ENCODE data around the gene RPN1.
A peak's percentile ranks its signal among the peaks of the same experiment; 100 is the strongest.
"Not testable (repeated sequence)": the region's sequence is repeated elsewhere in the genome, so short reads cannot be mapped to it uniquely, and the experiment has no call there.

Gene RPN1
- 107 reads per million, percentile 84 among the genes with 10 or more reads in this experiment for total RNA-seq

DNA sequence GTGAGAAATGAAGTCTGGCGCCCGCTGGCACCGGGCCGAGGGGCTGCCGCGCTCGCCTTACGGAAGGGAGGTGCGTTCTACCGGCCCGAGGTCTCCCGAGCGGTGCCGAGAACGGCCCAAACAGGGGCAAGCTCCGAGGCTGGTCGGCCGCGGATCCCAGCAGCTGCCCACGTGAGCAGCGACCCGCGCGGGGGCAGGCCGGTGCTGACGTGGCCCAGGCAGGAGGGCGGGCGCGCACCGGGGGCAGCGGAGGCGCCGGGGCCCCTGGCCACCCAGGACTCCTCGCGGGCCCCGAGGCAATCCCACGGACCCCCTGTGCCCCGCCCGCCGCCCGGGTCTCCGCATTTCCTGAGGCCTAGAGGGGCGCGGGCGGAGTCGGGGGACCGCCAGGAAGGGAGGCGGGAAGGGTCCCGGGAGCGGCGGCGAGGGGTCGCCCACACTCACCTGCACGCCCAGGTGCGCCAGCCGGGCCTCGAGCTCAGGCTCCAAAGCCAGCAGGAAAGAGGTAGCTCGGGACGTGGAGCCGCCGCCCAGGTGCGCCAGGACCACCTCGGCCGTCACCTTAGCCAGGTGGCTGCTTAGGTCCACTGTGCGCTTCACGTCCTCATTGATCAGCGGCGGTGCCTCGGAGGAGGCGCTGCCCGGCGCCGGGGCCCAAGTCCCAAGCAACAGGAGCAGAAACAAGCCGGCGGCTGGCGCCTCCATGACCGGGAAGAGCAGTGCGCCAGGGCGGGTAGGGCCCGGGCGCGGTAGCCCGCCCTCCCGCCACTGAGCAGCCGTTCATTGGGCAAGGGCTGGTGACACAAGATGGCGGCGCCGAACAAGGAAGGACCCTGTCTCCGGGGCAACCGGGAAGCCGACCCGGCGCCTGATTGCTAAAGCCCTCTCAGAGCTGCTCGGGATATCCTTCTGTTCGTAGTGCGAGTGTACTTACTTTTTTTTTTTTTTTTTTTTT is at the start of gene RPN1:
Gene RPN1, minus strand, starts transcription at position 723 of the 955 bp plus-strand sequence. Its CDS starts 18 bp downstream, at position 705.
- DNase-seq = peak; percentile 96

- no peak for DNase-seq
Measured at GRCh38 chr3:128698211-128699047, 47.8 kb upstream of the RPN1 start.

DNA sequence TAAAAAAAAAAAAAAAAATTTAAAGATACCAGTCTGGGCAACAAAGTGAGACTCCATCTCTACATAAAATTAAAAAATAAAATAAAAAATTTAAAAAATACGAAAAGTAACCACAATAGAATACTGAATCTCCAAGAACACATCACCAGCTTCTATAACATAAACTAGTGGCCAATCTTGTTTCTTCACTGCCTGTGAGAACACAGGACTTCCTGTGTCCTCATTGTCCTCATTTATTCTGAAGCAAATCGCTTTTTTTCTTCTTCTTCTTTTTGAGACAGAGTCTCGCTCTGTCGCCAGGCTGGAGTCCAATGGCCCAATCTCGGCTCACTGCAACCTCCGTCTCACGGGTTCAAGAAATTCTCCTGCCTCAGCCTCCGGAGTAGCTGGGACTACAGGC is 46.7 kb upstream of the RPN1 start:
- DNase-seq = no peak

- no peak for DNase-seq
Measured at GRCh38 chr3:128693696-128694095, 43.1 kb upstream of the RPN1 start.

- DNase-seq = no peak
Measured at GRCh38 chr3:128689060-128689459, 38.4 kb upstream of the RPN1 start.

DNA sequence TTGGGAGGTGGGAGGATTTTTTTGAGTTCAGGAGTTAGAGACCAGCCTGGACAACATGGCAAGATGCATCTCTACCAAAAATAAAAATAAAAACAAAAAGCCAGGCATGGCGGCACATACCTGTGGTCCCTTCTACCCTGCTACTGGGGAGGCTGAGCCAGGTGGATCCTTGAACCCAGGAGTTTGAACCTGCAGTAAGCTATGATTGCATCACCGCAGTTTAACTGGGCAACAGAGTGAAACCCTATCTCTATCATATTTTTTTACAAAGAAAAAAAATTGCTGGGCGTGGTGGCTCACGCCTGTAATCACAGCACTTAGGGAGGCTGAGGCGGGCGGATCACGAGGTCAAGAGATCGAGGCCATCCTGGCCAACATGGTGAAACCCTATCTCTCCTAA is 35.8 kb upstream of the RPN1 start:
- DNase-seq = no peak

GRCh38 chr3:128684986-128685726 is 34.5 kb upstream of the RPN1 start:
- DNase-seq = no peak

GRCh38 chr3:128683957-128684356 is 33.3 kb upstream of the RPN1 start:
- no peak for DNase-seq

DNA sequence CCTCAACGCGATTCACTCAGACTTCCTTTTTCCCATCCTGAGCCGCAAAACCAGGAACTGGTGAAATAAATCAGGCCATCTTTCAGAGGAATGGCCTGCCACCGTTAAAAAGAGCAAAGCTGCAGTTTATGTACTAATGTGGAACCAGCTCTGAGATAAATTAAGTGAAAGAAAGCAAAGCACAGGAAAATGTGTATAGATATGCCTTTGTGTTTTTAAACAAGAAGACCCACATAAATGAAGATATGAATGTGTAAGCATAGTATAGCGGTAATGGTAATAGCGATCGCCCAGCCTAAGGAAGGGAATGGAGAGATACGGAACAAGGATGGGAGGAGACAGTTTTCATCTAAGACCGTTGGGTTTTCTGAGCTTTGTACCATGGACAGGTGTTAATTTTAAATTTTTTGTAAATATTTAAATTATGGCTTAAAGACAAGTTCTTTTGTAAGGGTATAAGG is 30.8 kb upstream of the RPN1 start:
- DNase-seq = no peak

GRCh38 chr3:128680603-128681368 is 30.2 kb upstream of the RPN1 start:
- DNase-seq = peak; percentile 97

GRCh38 chr3:128679338-128679737 is 28.7 kb upstream of the RPN1 start:
- no peak for DNase-seq

DNA sequence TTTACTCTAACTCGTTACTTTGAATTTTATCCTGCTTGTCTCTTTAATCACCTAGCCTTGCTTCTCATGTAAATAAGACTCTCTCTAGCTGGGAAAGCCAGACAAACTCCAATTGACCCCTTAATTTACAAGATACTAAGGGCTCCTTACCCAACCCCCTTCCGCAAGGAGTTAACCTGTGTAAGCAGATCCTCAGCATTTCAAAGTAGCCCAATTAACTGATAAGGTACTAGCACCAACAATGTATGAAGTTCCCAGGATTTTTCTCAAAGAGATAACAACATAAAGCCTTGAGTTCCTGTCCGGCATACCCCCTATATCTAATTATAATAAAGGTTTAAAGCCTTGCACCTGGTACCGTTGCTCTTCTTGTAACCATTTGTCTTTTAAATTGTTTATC is 25.2 kb upstream of the RPN1 start:
- DNase-seq = not testable (repeated sequence)

DNA sequence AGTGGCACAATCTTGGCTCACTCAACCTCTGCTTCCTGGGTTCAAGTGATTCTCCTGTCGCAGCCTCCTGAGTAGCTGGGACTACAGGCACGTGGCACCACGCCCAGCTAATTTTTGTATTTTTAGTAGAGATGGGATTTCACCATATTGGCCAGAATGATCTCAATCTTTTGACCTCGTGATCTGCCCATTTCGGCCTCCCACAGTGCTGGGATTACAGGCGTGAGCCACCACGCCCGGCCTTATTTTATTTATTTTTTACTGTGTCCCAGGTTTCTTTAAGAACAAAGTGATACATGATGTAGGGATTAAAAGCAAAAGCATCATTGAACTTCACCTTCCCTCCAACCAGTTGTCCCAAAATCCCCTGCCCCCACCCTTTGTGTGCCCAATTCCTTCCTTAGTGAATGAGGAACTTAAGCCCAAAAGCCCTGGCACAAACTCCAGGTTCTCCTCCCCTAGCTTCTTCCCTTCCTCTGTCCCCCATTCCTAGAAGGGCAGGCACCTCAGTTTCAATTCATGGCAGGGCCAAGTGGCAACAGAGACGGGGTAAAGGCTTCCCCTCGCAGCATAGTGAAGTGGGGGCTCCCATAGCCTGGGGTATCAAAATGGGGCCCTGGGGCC is 23.7 kb upstream of the RPN1 start:
- DNase-seq = no peak

DNA sequence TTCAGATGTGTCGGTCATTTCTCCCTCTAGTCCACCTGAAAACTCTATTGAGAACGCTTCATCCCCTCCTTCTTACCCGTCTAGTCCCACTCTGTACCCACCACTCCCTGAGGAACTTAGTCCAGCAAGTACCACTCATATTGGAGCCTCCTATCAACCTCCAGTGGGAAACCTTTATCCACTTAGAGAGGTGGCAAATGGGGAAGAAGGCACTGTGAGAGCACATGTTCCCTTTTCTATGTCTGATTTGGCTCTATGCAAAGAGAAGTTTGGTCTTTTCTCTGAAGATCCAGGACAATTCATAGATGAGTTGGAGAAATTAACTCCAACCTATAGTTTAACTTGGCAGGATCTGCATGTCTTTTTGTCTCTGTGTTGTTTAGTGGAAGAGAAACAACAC is 17.0 kb upstream of the RPN1 start:
- no peak for DNase-seq

- DNase-seq = no peak
Measured at GRCh38 chr3:128665362-128666021, 14.9 kb upstream of the RPN1 start.

GRCh38 chr3:128663151-128663550 is 12.5 kb upstream of the RPN1 start:
- DNase-seq = no peak

DNA sequence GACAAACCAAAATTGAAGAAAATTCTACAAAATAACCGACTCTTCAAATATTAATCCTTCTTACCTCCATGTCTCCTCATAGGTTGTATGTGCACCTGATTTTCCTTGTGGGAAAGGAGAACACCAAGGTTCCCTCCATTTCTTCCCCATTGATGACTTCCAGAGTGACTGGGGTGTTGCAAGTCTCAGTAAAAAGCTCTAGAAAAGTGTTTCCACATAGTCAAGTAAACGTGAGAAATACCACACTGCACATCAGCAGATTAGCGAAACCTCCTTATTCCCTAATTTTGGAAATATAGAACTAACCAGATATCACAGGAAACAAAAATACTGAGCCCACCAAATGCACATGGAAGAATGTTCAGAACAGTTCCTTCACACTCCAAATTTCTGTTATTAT is 4.9 kb upstream of the RPN1 start:
- DNase-seq = no peak

GRCh38 chr3:128653993-128654805 is 3.6 kb upstream of the RPN1 start:
- DNase-seq = peak; percentile 28

DNA sequence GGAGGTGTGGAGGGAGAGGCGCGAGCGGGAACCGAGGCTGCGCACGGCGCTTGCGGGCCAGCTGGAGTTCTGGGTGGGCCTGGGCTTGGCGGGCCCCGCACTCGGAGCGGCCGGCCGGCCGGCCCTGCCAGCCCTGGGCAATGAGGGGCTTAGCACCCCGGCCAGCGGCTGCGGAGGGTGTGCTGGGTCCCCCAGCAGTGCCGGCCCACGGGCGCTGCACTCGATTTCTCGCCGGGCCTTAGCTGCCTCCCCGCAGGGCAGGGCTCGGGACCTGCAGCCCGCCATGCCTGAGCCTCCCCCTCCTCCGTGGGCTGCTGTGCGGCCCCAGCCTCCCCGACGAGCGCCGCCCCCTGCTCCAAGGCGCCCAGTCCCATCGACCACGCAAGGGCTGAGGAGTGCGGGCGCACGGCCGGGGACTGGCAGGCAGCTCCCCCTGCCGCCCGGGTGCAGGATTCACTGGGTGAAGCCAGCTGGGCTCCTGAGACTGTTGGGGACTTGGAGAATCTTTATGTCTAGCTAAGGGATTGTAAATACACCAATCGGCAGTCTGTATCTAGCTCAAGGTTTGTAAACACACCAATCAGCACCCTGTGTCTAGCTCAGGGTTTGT is 2.9 kb upstream of the RPN1 start:
- DNase-seq = peak; percentile 20

Data from effector CD4-positive, alpha-beta T cell (primary cell).